Left ventricle myocardium inferior (tissue), 1 donor: ENCODE results near the gene TFDP1. TPM values are rescaled to one million over a fixed set of nuclear protein-coding genes. Genes with fewer than 3 reads are reported as not detected.

Experiments used
- DNase-seq: peaks from one replicate; pipeline ENCODE4 v3.0.0-alpha.2; 2020
- H3K27ac ChIP-seq: fragments of 200-600 bp; replicated peaks from 2 replicates; pipeline ENCODE4 v1.8.0; 2021
- H3K27me3 ChIP-seq: fragments of 200-600 bp; 2 replicates; pipeline ENCODE4 v1.8.0; 2021; ENCODE audit warnings: low read depth
- H3K36me3 ChIP-seq: fragments of 200-600 bp; 2 replicates; pipeline ENCODE4 v1.8.0; 2021
- H3K4me1 ChIP-seq: fragments of 200-600 bp; 2 replicates; pipeline ENCODE4 v1.8.0; 2021
- H3K4me3 ChIP-seq: fragments of 200-600 bp; 2 replicates; pipeline ENCODE4 v1.8.0; 2021; ENCODE audit warnings: mild to moderate bottlenecking, moderate library complexity
- H3K9me3 ChIP-seq: fragments of 200-600 bp; replicated peaks from 2 replicates; pipeline ENCODE4 v1.8.0; 2021
- intact Hi-C: fragments of 100-400 bp; cut with micrococcal nuclease; formaldehyde crosslinking; loops from one replicate; pipeline ENCODE4 v1.11.0; 2022
- total RNA-seq: library from RNA; stranded (reverse); fragmentation: NEBNext Ultra II Directional; extraction: Animal tissue kit (Norgen Biotek cat#: 25700); gene quantifications from one replicate; pipeline ENCODE4 v1.2.1, GENCODE V29; 2021
- TF ChIP-seq, protein P1 (sequence below): fragments of 200-600 bp; IDR thresholded peaks from 2 replicates; pipeline ENCODE4 v1.8.0; 2021; ENCODE audit warnings: antibody characterized with exemption, mild to moderate bottlenecking, borderline replicate concordance
- donor health status: DM: no; HTN: yes; CAD: no; lungs with severe emphysema.

The TFDP1 gene
- total RNA-seq, 1 donor from 2014 or later, result 48.7 TPM

DNA sequence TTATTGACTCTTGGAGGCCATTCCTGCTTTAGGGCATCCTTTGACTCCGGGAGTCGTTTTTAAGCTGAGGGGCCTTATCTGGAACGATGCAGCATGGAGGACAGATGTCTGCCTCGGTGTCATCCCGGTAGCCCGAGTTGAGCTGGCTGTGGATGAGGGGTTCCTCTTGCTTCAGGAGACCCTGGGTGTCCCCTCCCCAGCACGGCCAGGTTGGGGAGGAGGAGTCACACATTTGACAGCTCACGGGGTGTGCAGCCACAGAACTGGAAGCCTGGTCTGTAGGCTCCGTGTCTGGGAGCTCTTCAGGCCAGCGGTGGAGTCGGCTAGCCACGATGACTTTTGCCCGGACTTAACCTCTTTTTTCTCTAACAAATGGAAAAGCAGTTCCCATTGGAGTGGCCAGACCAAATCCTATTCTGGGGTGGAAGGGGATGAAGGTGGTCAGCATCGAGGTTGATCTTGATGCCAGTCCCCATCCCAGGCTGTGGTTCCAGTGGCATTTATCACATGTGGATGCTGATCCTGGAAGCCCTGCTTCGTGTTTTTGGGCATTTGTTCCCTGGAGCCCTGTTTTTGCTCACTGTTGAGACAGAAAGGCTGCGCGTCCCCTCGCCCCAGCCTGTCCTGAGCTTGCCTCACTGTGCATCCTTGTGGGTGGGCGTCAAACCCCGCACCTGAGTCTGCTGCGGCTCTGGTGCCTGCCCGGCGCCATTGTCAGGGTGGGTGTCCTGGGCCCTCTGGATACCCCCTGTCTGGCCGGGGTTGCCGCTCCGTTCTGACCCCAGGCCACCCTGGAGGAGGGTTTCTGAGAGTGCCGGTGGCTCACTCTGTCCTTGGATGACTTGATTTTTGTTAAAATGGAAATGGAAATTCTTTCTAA is 12.0 kb downstream of the TFDP1 start:
- Histone ChIP-seq H3K9me3 (no peaks in the 10 kb centered on the region), H3K36me3 (peaks cover 19% of the 10 kb centered on the region), H3K4me1 (no peaks in the 10 kb centered on the region), H3K4me3 (no peak overlapping the region), H3K27me3 (no peaks in the 10 kb centered on the region), H3K27ac (no peak overlapping the region)
- TF ChIP-seq, protein P1, sequence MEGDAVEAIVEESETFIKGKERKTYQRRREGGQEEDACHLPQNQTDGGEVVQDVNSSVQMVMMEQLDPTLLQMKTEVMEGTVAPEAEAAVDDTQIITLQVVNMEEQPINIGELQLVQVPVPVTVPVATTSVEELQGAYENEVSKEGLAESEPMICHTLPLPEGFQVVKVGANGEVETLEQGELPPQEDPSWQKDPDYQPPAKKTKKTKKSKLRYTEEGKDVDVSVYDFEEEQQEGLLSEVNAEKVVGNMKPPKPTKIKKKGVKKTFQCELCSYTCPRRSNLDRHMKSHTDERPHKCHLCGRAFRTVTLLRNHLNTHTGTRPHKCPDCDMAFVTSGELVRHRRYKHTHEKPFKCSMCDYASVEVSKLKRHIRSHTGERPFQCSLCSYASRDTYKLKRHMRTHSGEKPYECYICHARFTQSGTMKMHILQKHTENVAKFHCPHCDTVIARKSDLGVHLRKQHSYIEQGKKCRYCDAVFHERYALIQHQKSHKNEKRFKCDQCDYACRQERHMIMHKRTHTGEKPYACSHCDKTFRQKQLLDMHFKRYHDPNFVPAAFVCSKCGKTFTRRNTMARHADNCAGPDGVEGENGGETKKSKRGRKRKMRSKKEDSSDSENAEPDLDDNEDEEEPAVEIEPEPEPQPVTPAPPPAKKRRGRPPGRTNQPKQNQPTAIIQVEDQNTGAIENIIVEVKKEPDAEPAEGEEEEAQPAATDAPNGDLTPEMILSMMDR, result no peak
- intact Hi-C loops, result no loop called here
- peak; percentile 10 for DNase-seq

DNA sequence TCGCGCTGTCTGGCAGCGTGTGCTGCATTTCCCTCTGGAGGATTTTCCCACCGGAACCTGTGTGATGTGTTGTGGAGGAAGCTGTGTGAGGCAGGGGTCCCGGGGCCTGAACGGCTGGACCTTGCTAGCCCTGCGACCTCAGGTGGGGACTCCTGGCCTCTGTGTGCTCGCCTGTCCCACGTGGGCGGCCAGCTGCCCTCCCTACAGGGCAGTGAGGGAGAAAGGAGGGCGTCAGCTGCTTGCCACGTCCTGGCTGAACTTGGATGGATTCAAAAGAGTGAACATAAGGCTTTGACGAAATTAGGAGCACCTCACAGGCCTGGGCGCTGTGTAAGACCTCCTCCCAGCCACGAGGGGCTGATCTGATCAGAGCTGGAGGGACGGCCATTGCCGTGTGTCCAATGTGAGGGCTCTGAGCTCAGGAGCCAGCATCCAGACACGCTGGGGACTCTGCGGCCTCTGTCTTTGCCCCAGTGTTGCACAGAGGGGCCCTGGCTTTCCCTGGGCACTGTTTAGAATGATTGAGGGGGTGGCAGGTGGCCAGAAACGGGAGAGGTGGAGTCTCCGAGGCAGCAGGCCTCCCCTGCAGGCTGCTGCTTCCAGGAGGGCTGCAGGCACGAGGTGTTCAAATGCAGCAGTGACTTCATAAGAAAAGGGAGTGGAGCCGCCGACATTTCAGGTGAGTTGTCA is 13.0 kb downstream of the TFDP1 start:
- no peaks in the 10 kb centered on the region for H3K9me3 ChIP-seq
- no peaks in the 10 kb centered on the region for H3K4me1 ChIP-seq
- DNase-seq, result peak; percentile 12
- H3K4me3 ChIP-seq, result no peak overlapping the region
- TF ChIP-seq, protein P1, result no peak
- intact Hi-C loops, result no loop called here
- no peak overlapping the region for H3K27ac ChIP-seq
- H3K27me3 ChIP-seq, result no peaks in the 10 kb centered on the region
- H3K36me3 ChIP-seq, result peaks cover 19% of the 10 kb centered on the region

DNA sequence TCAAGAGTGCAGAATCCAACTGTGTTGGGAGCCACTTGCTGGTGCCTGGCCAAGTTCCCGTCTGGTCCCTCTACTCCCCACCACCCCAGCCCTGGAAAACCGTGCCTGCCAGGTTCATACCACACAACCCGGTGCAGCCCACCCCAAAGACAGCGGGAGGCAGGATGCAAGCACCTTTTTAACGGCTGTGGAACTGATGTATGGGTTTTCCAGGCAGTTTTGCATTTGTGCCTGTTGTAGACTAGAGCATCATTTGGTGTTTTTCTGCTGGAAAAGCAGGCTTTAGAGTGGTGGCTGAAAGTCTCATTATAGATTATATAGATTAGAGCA is 13.5 kb downstream of the TFDP1 start:
- no peaks in the 10 kb centered on the region for H3K27me3 ChIP-seq
- H3K4me3 ChIP-seq, result no peak overlapping the region
- H3K27ac ChIP-seq, result no peak overlapping the region
- peaks cover 19% of the 10 kb centered on the region for H3K36me3 ChIP-seq
- intact Hi-C loops, result no loop called here
- TF ChIP-seq, protein P1, result no peak
- DNase-seq, result no peak
- no peaks in the 10 kb centered on the region for H3K9me3 ChIP-seq
- no peaks in the 10 kb centered on the region for H3K4me1 ChIP-seq

DNA sequence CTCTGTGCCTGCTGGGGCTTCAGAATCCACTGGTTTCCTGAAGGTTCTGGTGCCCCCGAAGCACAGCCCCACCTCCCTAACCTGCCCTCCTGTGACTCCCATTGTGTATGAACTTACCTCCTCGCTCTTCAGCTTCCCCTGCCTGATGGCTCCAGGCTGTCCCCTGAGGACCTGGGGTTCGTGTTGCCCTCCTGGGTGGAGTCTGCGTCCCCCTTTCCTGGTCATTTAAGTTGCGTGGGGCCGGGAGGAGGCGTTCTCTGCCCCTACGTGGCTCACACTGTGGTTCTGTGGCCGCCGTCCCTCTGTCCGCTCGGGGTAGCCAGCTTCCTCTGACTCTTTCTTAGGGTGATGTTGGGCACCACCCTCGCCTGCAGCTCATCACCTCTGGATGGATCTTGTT is 13.9 kb downstream of the TFDP1 start:
- H3K27ac ChIP-seq, result no peak overlapping the region
- peaks cover 19% of the 10 kb centered on the region for H3K36me3 ChIP-seq
- intact Hi-C loops, result no loop called here
- H3K4me3 ChIP-seq, result no peak overlapping the region
- peak; percentile 1 for DNase-seq
- TF ChIP-seq, protein P1, result no peak
- no peaks in the 10 kb centered on the region for H3K9me3 ChIP-seq
- no peaks in the 10 kb centered on the region for H3K4me1 ChIP-seq
- H3K27me3 ChIP-seq, result no peaks in the 10 kb centered on the region

DNA sequence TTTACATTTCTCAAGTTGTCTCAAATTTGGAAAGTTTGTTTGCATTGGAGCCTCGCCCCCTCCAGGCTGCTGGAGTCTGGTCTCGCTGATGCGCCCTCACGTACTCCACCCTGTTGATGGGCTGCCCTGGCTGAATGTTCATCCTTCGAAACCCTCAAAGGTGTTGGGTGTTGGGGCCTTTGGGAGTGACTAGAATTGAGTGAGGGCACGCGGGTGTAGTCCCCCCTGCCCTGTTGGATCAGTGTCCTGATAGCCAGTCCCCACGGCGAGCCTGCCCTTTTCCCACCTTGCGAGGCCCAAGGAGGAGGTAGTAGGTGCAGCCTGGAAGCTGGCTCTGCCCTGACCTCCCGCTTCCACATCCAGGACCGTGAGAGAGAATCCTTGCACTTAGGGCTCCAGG is 14.8 kb downstream of the TFDP1 start:
- Histone ChIP-seq H3K4me3 (no peak overlapping the region), H3K9me3 (no peaks in the 10 kb centered on the region), H3K27ac (no peak overlapping the region), H3K36me3 (peaks cover 19% of the 10 kb centered on the region), H3K4me1 (no peaks in the 10 kb centered on the region), H3K27me3 (no peaks in the 10 kb centered on the region)
- TF ChIP-seq, protein P1, result no peak
- intact Hi-C loops, result no loop called here
- DNase-seq, result peak; percentile 1
